ENCODE measurements around the gene ATG101.

ATG101 gene, protein sequence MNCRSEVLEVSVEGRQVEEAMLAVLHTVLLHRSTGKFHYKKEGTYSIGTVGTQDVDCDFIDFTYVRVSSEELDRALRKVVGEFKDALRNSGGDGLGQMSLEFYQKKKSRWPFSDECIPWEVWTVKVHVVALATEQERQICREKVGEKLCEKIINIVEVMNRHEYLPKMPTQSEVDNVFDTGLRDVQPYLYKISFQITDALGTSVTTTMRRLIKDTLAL

DNA sequence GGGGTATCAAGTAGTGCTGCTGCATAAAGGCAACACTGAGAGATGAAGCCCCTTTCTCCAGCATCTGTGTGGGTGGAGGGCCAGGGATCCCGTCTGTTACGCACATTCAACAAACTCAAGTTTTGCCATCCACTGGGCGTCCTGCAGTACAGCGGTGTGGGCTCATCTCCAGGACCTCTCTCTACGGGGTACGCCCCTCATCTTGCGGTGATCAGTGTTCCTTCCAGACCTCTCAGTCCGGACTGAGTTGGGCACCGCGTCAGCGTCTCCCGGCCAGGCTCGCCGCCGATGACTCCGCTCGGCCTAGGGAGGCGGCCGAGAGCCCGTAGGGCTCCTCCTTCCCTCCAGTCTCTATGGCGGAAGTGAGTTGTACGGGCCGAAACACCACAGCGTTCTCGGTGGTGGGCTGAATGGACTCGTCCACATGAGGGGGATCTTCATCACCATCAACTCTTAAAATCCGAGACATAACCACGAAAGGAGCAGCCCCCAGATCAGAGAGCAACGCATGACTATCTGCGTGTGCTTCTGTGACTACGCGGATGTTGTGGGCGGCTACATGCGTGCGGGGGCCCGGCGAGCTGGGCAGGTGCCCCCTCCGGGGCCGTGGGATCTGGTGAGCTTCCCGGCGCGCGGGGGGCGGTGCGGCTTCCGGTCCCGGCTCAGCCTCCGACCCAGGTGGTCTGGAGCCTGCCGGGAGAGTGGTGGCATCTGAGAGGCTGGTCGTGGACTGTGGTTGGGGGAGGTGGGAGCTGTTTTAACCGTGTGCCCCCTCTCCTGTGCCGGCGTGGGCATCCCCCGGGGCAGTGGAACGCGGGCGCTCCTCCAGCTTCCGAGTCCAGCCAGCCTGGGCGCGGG lies at the start of gene ATG101:
ATG101 (plus strand) TSS at position 652 of the 858 bp plus-strand sequence. CDS start 3,673 bp downstream, outside the sequence.
- DNase-seq = peak; percentile 67

DNA sequence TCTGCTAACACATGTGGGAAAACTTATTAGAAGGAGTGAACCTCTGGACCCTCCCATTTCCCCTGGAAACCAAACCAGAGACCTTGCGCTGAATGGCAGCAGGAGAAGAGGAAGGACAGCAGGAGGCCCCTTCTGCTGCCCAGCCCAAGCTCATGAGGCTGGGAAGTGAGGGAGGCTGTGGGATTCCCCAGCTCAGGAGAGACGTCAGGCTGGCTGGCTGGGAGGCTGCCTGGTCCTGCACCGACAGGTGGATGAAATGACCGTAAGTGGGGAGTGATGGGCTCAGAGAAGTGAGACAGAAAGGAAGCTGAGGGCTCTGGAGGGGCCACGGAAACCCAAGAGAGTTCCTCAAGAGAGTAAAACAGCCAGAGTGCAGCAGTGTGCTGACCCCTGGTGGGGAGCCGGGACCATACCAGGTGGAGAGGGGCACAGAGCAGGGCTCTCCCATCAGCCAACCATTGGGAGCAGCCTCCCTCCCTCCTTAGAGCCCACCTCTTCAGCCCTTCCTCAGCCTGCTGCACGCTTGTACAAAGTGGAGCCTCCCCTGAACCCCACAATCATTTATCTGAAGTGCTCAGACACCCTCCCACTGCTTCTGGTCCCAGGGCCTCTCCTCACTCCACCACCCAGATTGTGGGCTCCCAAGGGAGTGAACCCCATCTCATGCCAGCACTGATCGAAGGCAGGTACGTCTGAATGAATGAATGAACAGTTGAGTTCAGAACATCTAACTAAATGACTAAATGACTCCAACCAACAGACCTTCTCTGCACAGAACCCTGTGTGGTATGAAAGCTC lies 49.0 kb upstream of the ATG101 start:
- DNase-seq = peak; percentile 46

DNA sequence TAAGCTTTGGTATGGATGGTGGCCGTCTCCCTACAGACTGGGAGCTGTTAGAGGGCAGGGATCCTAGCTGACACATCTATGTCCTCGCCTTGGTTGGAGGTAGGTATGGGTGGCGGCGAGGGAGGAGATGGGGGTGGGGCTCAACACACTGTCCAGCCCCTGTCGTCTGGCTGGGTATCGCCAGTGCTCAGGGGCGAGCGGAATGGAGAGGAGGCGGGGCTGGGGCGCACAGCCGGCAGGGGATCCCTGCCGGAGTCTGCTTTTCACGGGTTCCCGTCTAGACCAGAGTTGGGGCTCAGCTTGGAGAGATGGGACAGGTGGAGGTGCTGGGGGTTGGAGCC lies 47.0 kb upstream of the ATG101 start:
- no peak for DNase-seq

DNA sequence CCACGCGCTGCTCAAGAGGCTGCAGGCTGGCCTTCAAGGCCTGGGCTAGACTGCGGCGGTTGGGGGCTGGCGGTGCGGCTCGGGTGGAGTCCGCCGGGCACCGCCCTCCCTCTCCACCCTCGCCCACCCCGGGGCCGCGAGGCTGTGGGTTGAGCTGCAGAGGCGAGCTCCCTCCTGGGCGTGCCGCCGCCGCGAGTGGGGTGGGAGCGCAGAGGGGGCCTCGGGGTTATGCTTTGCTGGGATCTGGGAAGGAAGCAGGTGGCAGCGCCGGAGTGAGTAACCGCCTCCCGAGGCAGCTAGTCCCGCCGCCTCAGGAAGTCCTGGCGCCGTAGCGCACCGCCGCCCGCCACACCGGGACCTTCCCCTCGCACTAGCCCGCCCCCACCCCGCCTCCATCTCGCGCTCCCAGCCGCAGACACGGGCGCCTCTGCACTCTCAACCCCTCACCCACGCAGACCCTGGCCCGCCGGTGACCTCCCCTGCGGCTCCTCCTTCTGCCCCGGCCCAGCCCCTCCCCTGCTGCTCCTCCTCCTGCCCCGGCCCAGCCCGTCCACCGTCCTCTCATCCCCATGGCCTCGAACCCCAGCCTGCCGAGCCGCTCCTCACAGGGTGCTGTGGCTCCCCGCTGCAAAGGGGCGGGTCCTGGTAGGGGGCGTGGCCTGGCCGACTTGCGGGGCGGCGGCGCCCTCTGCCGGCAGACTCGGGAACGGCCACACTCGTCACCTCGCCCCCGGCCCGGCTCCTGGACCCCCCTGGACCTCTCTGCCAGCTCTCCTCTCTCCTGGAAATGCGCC lies 46.4 kb upstream of the ATG101 start:
- no peak for DNase-seq

DNA sequence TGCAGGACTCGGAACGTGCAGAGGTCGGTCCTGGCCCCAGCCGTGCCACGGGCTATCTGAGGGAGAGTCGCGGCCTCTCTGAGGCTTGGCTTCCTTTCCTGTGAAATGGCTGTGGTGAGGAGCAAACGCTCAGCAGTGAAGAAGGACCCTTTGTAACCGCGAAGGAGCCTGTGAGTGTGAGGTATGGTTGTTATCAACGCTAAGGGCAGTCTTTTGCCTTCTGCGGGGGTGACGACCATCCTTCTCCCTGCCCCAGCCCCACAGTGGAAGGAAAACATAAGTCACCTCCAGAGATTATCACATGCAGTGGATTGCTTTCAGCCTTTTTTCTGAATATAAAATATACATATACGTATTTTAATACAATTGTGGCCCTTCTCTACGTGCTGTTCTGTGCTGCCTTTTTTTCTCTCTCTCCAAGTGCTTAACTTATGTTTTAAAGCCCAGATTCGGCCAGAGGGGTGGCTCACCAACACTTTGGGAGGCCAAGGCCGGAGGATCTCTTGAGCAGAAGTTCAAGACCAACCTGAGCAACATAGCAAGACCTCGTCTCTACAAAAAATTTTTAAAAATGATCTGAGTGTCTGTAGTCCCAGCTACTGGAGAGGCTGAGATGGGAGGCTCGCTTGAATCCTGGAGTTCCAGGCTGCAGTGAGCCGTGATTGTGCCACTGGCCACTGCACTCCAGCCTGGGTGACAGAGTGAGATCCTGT lies 45.6 kb upstream of the ATG101 start:
- no peak for DNase-seq

DNA sequence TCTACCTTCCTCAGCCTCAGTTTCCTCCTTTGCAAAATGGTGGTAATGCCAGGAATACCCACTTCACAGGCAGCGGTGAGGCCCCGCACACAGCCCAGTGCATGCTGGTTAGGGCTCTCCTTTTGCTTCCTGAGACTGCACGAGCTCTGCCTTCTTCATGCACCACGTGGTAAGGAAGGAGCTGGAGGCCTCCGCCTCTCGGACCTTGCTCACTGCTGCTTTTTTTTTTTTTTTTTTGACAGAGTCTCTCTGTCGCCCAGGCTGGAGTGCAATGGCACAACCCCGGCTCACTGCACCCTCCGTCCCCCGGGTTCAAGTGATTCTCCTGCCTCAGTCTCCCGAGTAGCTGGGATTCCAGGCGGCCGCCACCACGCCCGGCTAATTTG lies 44.9 kb upstream of the ATG101 start:
- DNase-seq = no peak

DNA sequence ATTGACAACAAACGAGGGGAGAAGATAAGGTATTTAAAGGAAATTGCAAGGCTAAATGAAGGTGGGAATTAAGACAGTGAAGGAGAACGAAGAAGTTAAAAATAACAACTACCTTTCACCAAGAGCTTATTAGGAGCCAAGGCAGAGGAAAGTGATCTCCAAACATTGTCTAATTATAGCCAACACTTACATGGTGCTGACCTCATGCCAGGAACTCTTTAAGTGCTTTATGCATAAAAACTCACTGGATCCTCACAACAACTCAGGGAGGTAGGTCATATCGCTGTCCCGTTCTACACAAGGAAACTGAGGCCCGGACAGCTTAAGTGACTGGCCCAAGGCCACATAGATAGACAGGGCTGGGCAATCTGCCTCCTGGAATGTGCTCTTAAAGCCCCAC lies 43.5 kb upstream of the ATG101 start:
- no peak for DNase-seq

DNA sequence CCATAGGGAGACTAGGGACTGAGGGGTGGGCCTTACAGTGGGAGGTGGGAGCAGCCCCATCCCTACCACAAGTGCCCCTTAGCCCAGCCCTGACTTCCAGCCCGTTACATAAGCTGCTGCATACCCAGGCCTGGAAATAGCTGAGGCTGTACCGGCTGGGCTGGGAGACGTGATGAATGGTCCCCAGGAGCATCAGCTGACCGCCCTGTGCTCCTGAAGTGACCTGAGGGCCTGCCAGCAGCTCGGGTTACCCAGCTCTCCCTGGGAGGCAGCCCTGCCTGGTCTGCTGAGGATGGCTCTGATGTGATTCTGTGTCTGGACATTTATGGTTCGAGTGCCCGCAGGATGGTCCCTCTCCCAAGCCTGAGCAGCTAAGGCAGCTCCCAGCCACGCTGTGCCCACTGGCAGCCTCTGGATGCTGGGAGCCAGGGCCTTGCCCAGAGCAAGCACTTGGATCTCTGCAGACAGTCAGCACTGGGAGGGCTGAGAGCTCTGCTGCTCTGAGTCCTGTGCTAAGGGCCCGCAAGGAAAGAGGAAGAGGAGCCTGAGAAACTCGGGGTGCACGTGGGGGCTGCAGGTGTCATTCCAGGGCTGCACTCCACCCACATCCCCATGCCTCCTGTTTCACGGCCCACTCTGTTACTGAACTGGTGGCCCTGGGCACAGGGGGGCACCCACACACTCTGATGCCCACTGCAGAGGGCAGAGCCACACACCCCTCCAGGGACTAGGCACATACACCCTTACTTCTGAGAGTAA lies 42.5 kb upstream of the ATG101 start:
- DNase-seq = no peak

DNA sequence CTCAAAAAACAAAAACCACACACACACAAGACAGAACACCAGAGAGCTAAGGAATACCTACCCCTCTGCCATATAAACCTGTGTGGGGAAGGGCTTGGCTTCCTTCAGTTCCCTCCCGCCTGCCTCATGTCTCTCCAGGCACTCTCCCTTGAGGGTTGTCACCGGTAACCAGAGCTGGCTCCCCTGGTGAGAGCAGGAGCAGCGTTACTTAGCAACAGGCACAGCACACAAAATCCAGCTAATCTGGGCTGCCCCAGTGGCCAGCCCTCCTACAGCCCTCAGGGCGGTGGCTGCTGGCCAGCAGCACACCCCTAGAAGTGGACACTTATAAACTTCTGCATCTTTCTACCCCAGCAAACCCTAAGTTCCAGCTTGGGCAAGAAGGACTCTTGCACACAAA lies 40.1 kb upstream of the ATG101 start:
- DNase-seq = peak; percentile 58

DNA sequence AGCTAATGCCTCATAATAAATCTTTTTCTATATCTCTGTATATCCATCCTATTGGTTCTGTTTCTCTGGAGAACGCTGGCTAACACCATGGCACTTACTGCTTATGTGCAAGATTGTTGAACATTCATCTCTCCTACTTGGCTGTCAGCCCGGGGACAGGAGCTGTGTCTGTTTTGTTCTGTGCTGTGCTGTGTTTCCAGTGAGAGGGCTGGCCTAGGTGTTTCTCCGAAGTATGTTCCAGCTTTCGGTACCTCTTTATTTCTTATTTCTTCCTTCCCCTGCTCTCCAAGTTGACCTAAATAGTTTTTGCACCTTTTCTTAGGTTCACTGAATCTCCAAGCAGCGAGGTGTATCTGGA lies 37.4 kb upstream of the ATG101 start:
- DNase-seq = no peak

DNA sequence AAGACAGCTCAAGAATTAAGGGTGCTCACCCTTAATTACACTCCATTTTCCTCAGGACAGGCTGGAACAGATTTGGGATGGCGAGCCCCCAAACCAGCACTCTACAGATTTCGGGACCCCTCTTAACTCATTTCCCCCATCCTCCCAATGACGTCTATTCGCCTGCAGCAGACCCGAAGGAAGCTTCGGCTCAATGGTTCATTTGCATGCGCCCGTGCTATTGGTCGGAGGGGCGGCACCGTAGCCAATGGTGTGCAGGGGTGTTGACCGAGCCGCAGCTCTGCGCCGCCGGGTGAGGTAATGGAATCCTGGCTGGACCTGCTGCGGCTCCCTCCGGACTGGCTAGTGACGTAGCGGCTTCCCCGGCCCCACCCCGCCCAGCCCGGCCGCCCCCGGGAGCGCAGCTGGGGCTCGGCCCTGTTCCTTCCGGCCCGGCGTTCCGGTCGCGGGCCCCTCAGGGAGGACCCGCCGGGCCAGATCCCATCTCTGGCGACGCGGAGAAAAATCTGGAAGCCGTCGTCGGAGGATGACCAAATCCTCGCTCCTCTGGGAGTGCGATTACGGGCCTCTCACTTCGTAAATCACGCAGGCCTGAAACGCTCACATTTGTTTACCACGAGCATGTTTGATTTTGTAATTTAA lies 36.9 kb upstream of the ATG101 start:
- DNase-seq = peak; percentile 77

DNA sequence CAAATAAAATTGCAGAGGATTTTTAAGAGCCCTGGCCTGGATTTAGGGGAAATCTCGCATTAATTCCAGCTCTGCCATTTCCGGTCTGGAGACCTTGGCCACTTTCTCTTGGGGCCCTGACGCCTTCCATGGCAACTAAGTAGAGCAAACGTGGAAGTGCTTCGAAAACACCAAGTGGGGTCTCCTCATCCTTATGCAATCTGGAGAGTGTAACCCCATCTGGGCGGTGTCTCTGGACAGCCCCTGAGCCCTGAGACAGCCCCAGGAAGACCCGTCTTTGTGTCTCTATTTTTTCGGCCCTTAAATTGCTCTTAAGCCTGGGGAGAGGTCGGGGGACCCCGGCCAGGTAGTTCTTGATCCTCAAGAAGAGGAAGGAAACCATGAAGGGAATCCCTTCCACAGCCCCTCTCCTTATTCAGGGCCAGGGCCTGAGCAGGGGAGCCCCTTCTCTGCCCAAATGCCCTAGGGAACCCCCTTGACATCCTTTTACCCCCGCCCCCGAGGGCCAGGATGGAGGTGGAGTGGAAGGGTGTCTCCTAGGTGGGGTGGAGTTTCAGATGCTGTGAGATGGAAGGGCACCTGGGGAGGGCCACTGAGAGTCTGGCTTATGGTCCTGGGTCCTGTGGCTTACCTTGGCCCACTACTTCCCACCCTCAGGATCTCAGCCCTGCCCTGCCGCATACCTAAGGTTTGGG lies 36.2 kb upstream of the ATG101 start:
- DNase-seq = no peak

DNA sequence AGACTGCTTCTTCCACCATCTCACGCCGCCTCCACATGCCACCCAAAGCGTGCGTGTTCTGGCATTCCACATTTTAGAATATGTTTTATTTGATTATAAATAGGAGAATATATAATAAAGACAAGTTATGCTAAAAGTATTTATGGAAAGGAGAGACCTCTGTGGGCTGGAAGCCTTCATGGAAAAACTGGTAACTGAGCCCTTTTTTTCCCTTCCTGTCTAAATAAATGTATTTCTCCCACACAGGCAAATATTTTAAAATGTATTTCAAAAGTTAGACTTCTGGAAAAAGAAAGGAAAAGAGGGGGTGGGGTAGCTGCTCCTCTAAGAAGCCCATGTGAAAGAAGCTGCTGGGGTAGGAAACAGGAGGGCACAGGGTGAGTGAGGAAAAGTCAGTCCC lies 34.6 kb upstream of the ATG101 start:
- DNase-seq = no peak

DNA sequence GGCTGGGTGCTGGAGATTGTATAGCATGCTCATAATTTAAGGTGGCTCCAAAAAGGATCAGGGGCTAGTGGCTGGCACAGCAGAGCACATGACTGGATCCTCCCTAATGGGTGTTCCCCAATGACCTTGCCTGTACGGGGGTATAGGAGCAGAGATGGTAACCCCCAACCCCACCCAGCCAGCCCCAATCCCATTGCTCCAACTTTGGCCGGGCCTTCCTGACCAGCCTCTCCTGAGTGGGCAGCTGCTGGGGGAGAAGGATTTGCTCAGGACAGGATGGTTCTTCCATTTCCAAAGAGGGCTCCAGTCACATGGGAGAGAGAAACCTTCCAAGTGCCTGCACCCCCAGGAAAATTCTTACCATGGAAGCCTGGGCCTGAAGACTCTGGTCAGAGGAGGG lies 33.9 kb upstream of the ATG101 start:
- no peak for DNase-seq

DNA sequence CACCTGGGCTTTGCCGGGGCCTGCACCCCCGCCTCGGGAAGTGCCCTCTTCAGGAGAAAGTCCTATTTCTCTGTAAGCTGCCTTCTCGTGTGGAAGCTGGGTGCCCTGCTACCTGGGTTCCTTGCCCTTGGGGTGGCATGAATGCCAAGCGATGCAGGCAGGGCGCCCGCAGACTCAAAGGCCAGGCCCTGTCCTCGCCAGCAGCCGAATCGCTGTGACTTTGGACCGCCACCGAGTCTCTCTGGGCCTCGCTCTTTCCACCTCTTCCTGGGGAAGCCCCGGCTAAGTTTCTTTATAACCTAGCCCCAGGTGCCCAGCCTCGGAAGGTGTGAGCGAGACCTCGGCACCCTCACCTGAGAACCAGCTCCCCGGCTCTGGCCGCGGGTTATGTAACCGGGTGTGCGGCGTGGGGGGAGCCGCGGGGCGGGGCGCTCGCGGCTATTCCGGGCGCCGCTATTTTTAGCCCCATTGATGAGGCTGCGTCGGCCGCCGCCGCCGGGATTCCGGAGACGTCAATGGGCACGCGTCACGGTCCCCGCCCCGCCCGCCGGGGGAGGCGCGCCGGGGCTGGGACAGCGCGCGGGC lies 33.1 kb upstream of the ATG101 start:
- no peak for DNase-seq

DNA sequence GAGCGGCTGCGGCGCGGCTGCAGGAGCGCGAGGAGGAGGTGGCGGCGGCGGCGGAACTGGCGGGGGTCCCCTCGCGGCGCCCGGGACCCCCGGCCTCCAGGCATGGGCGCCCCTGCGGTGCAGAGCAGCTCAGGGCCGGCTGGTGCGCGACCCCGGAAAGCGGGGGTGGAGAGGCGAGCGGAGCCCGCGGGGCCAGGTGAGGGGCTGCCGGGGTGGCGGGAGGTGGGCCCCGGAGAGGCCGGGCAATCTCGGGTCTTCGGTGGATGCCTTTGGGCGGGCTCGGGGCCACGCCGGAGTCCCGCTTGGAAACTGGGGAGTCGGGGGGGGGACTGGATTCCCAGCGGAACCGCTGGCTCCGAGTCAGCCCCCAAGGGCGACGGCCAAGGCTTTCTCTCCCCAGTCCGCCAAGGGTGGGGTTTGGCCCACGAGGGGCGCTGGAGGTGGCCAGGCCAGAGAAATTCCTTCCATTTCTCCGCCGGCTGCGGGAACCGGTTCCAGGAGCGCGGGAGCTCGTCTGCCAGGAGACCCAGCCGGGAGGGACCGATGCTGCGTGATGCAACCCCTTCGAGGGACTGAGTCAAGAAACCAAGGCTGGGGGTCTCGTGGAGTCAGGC lies 32.4 kb upstream of the ATG101 start:
- DNase-seq = no peak

DNA sequence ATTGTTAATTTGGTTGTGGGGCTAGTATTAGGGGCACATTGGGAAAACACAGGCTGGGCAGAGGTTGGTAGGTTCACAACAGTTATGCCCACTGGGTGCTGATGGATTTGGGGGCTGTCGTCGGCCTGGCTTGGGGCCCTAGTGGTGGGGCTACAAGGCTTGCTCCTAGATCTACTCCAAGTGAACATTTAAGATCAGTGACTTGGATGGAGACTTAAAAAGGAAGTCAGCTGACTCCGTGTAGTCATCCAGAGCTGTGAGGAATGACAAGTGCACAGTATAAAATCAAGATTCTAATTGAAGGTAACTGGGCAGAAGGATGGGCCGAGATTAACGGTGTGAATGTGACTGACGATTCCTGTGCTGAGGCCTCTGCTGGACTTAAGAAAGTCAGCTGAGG lies 31.3 kb upstream of the ATG101 start:
- no peak for DNase-seq

DNA sequence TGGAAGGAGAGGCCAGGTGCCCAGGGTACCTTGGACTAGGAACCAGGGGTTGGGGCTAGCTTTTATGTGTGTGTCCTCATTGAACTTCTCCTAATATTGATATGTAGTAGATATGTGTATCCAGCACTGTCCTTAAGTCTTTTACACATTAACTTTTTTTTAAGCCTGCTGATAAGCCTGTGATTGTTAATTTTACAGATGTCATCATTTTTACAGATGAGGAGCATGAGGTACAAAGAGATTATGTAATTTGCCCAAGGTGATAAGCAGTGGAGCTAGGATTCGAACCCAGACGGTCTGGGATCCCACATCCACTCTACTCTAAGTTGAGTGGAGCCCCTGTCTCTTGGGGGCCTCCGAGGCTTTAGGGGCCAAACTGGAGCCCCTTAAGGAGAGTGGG lies 28.7 kb upstream of the ATG101 start:
- no peak for DNase-seq

DNA sequence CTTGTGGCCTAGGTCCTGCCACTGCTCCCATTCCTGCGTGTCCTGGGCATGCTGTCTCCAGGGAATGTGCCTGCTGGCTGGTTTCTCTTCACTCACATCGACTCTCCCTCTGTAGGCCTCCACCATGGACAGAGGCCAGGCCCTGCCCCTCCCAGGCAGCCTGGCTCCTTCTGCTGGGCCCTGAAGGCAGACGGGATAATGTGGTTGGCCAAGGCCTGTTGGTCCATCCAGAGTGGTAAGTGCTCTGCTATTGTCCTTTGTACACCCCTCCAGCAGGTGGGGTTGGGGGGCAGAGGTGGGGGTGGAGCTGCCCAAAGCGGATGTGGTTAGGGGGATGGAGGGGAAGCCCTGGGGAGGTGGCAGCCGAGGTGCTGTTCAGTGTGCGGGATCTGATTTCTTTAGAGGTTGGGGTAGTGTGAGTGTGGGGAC lies 28.1 kb upstream of the ATG101 start:
- DNase-seq = no peak
